ENCODE results near the gene STXBP4. TPM values are rescaled to one million over a fixed set of nuclear protein-coding genes. Genes with fewer than 3 reads are reported as not detected.

Gene STXBP4
- total RNA-seq, 3 donors from 2014 or later (not counting 1 experiment from before 2014, with no cell fraction given): 4.9 to 10.3 (median 7.6) TPM

- Mint-ChIP-seq H3K4me1 (no peaks in the 10 kb centered on the region), H3K9me3 (no peaks in the 10 kb centered on the region), H3K4me3 (no peak overlapping the region), H3K36me3 (no peaks in the 10 kb centered on the region), H3K27me3 (ENCODE audit: low read depth in 2 of 2) (no peaks in the 10 kb centered on the region), H3K27ac (no peak overlapping the region)
- TF ChIP-seq CTCF (IDR thresholded peaks at IDR 0.05): no peak
- intact Hi-C loops (cut with micrococcal nuclease): loop anchor here (10.0 kb wide), 1 partner anchor 52 kb away; no protein-coding TSS in a partner anchor
- Histone ChIP-seq H3K27me3 (ENCODE audit: control insufficient read depth, insufficient read depth, low read length) (no peaks in the 10 kb centered on the region), H3K4me1 (ENCODE audit: control insufficient read depth, insufficient read depth, low read length) (no peaks in the 10 kb centered on the region), H3K9me3 (ENCODE audit: control insufficient read depth, insufficient read depth, low read length) (no peaks in the 10 kb centered on the region), H3K4me3 (ENCODE audit: low read length) (no peak overlapping the region), H3K27ac (ENCODE audit: low read length) (no peak overlapping the region), H3K36me3 (ENCODE audit: control insufficient read depth, insufficient read depth, low read length) (no peaks in the 10 kb centered on the region)
- no peak for ATAC-seq
- DNase-seq: no peak
- WGBS (ENCODE audit: insufficient coverage): 73% methylated on average over 4 of the region's 4 CpGs
Observed at GRCh38 chr17:55056526-55056925, 88.0 kb downstream of the STXBP4 start.

- Mint-ChIP-seq H3K4me1 (no peaks in the 10 kb centered on the region), H3K27me3 (ENCODE audit: low read depth in 2 of 2) (no peaks in the 10 kb centered on the region), H3K9me3 (no peaks in the 10 kb centered on the region), H3K36me3 (no peaks in the 10 kb centered on the region), H3K27ac (no peak overlapping the region), H3K4me3 (no peak overlapping the region)
- H3K9me3 ChIP-seq (ENCODE audit: control insufficient read depth, insufficient read depth, low read length): no peaks in the 10 kb centered on the region
- no peak overlapping the region for H3K4me3 ChIP-seq (ENCODE audit: low read length)
- intact Hi-C loops (cut with micrococcal nuclease): loop anchor here (10.0 kb wide), 1 partner anchor 52 kb away; no protein-coding TSS in a partner anchor
- 100% methylated on average over 3 of the region's 3 CpGs for WGBS (ENCODE audit: insufficient coverage)
- no peaks in the 10 kb centered on the region for H3K36me3 ChIP-seq (ENCODE audit: control insufficient read depth, insufficient read depth, low read length)
- no peaks in the 10 kb centered on the region for H3K27me3 ChIP-seq (ENCODE audit: control insufficient read depth, insufficient read depth, low read length)
- DNase-seq: no peak
- ATAC-seq: no peak
- TF ChIP-seq CTCF (IDR thresholded peaks at IDR 0.05): no peak
- H3K27ac ChIP-seq (ENCODE audit: low read length): no peak overlapping the region
- no peaks in the 10 kb centered on the region for H3K4me1 ChIP-seq (ENCODE audit: control insufficient read depth, insufficient read depth, low read length)
Observed at GRCh38 chr17:55057184-55057583, 88.6 kb downstream of the STXBP4 start.

GRCh38 chr17:55059724-55060123 lies 91.2 kb downstream of the STXBP4 start:
- H3K9me3 Mint-ChIP-seq: no peaks in the 10 kb centered on the region
- DNase-seq (no peak), ATAC-seq (no peak)
- H3K27me3 Mint-ChIP-seq (ENCODE audit: low read depth in 2 of 2): no peaks in the 10 kb centered on the region
- H3K4me3 Mint-ChIP-seq: no peak overlapping the region
- H3K27me3 ChIP-seq (ENCODE audit: control insufficient read depth, insufficient read depth, low read length): no peaks in the 10 kb centered on the region
- no peaks in the 10 kb centered on the region for H3K9me3 ChIP-seq (ENCODE audit: control insufficient read depth, insufficient read depth, low read length)
- intact Hi-C loops (cut with micrococcal nuclease): loop anchor here (10.0 kb wide), 1 partner anchor 55 kb away; no protein-coding TSS in a partner anchor
- no peak overlapping the region for H3K4me3 ChIP-seq (ENCODE audit: low read length)
- no peak overlapping the region for H3K27ac Mint-ChIP-seq
- H3K4me1 Mint-ChIP-seq: no peaks in the 10 kb centered on the region
- TF ChIP-seq CTCF (IDR thresholded peaks at IDR 0.05): no peak
- no peaks in the 10 kb centered on the region for H3K36me3 Mint-ChIP-seq
- no peaks in the 10 kb centered on the region for H3K4me1 ChIP-seq (ENCODE audit: control insufficient read depth, insufficient read depth, low read length)
- H3K36me3 ChIP-seq (ENCODE audit: control insufficient read depth, insufficient read depth, low read length): no peaks in the 10 kb centered on the region
- no peak overlapping the region for H3K27ac ChIP-seq (ENCODE audit: low read length)

GRCh38 chr17:55062921-55063320 lies 94.4 kb downstream of the STXBP4 start:
- H3K27me3 ChIP-seq (ENCODE audit: control insufficient read depth, insufficient read depth, low read length): no peaks in the 10 kb centered on the region
- Mint-ChIP-seq H3K27me3 (ENCODE audit: low read depth in 2 of 2) (no peaks in the 10 kb centered on the region), H3K9me3 (no peaks in the 10 kb centered on the region), H3K4me3 (no peak overlapping the region), H3K4me1 (no peaks in the 10 kb centered on the region), H3K36me3 (no peaks in the 10 kb centered on the region), H3K27ac (no peak overlapping the region)
- no peaks in the 10 kb centered on the region for H3K4me1 ChIP-seq (ENCODE audit: control insufficient read depth, insufficient read depth, low read length)
- no peak overlapping the region for H3K27ac ChIP-seq (ENCODE audit: low read length)
- intact Hi-C loops (cut with micrococcal nuclease): no loop called here
- no peak overlapping the region for H3K4me3 ChIP-seq (ENCODE audit: low read length)
- H3K36me3 ChIP-seq (ENCODE audit: control insufficient read depth, insufficient read depth, low read length): no peaks in the 10 kb centered on the region
- WGBS (ENCODE audit: insufficient coverage): 100% methylated on average over 1 of the region's 1 CpG
- ATAC-seq (no peak), DNase-seq (no peak)
- no peak for TF ChIP-seq CTCF (IDR thresholded peaks at IDR 0.05)
- H3K9me3 ChIP-seq (ENCODE audit: control insufficient read depth, insufficient read depth, low read length): no peaks in the 10 kb centered on the region
